ENCODE data around the gene SLC1A3. TPM values are rescaled to one million over a fixed set of nuclear protein-coding genes. Genes with fewer than 3 reads are reported as not detected.

The SLC1A3 gene
- total RNA-seq, 4 donors from 2014 or later, result 11.3 to 26.5 (median 21.2) TPM

GRCh38 chr5:36679221-36679989 lies 73.0 kb downstream of the SLC1A3 start:
- peaks cover 0 to 6% (median 0%) of the 10 kb centered on the region in 4 donors for H3K36me3 ChIP-seq
- 93% methylated on average over 8 of the region's 8 CpGs for WGBS
- H3K27ac ChIP-seq (replicated peaks in 1 of 4), result peak overlapping the region in 1 of 4 donors; percentile 31
- intact Hi-C loops (cut with DNase I), result no loop called here
- no peaks in the 10 kb centered on the region for H3K9me3 ChIP-seq
- TF ChIP-seq POLR2A (IDR thresholded peaks at IDR 0.05; ENCODE audit: low read depth) (no peak), EP300 (IDR thresholded peaks at IDR 0.05) (no peak), POLR2AphosphoS5 (IDR thresholded peaks at IDR 0.05) (no peak), CTCF (IDR thresholded peaks at IDR 0.05) (no peak)
- no peak for DNase-seq (ENCODE audit: extremely low spot score)
- H3K4me3 ChIP-seq, result no peak overlapping the region
- peaks cover 0 to 15% (median 0%) of the 10 kb centered on the region in 4 donors for H3K4me1 ChIP-seq
- H3K27me3 ChIP-seq, result no peaks in the 10 kb centered on the region

GRCh38 chr5:36680066-36680465 lies 73.7 kb downstream of the SLC1A3 start:
- H3K9me3 ChIP-seq, result no peaks in the 10 kb centered on the region
- intact Hi-C loops (cut with DNase I), result no loop called here
- TF ChIP-seq POLR2AphosphoS5 (IDR thresholded peaks at IDR 0.05), result peak in 1 of 2 donors; percentile 32
- TF ChIP-seq CTCF (IDR thresholded peaks at IDR 0.05), result no peak
- peak; percentile 67 for TF ChIP-seq EP300 (IDR thresholded peaks at IDR 0.05)
- no peak for TF ChIP-seq POLR2A (IDR thresholded peaks at IDR 0.05; ENCODE audit: low read depth)
- no peaks in the 10 kb centered on the region for H3K27me3 ChIP-seq
- no peak for DNase-seq (ENCODE audit: extremely low spot score)
- H3K4me3 ChIP-seq, result no peak overlapping the region
- WGBS, result 93% methylated on average over 7 of the region's 7 CpGs
- H3K27ac ChIP-seq (replicated peaks in 1 of 4), result no peak overlapping the region
- peaks cover 0 to 15% (median 0%) of the 10 kb centered on the region in 4 donors for H3K4me1 ChIP-seq
- peaks cover 0 to 5% (median 0%) of the 10 kb centered on the region in 4 donors for H3K36me3 ChIP-seq

DNA sequence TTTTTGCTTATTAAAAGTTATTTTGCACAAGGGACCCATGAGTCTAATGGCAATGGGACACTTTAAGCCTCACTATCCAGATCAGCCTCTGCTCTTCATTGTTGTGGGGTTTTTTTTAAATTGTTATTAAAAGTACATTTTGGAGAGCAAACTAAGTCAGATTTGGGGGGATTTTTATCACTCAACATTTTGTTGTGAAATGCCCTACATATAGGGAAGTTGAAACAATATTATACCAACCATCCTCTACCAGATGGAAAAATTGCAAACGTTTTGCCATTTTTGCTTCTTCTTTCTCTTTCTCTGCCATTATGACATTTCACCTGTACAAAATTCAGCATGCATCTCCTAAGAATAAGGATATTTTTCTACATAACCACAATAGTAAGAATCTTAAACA lies 75.3 kb downstream of the SLC1A3 start:
- WGBS, result 55% methylated on average over 1 of the region's 1 CpG
- Histone ChIP-seq H3K4me3 (no peak overlapping the region), H3K27ac (replicated peaks in 1 of 4) (no peak overlapping the region), H3K4me1 (peaks cover 0 to 15% (median 0%) of the 10 kb centered on the region in 4 donors), H3K36me3 (peaks cover 0 to 6% (median 0%) of the 10 kb centered on the region in 4 donors), H3K27me3 (no peaks in the 10 kb centered on the region), H3K9me3 (no peaks in the 10 kb centered on the region)
- intact Hi-C loops (cut with DNase I), result no loop called here
- no peak for TF ChIP-seq CTCF (IDR thresholded peaks at IDR 0.05)
- no peak for TF ChIP-seq POLR2A (IDR thresholded peaks at IDR 0.05; ENCODE audit: low read depth)
- TF ChIP-seq POLR2AphosphoS5 (IDR thresholded peaks at IDR 0.05), result no peak
- no peak for TF ChIP-seq EP300 (IDR thresholded peaks at IDR 0.05)
- DNase-seq (ENCODE audit: extremely low spot score), result no peak

- no peak for DNase-seq (ENCODE audit: extremely low spot score)
- intact Hi-C loops (cut with DNase I), result no loop called here
- WGBS, result 95% methylated on average over 2 of the region's 2 CpGs
- H3K27ac ChIP-seq (replicated peaks in 1 of 4), result no peak overlapping the region
- peaks cover 0 to 5% (median 0%) of the 10 kb centered on the region in 4 donors for H3K36me3 ChIP-seq
- peaks cover 0 to 15% (median 0%) of the 10 kb centered on the region in 4 donors for H3K4me1 ChIP-seq
- no peaks in the 10 kb centered on the region for H3K27me3 ChIP-seq
- H3K4me3 ChIP-seq, result no peak overlapping the region
- no peaks in the 10 kb centered on the region for H3K9me3 ChIP-seq
- TF ChIP-seq POLR2A (IDR thresholded peaks at IDR 0.05; ENCODE audit: low read depth) (no peak), CTCF (IDR thresholded peaks at IDR 0.05) (no peak), POLR2AphosphoS5 (IDR thresholded peaks at IDR 0.05) (no peak)
Observed at GRCh38 chr5:36682499-36682898, 76.1 kb downstream of the SLC1A3 start.
